Glutamatergic neuron (in vitro differentiated cells): ENCODE measurements around the gene GUCA2B. TPM values are rescaled to one million over a fixed set of nuclear protein-coding genes. Genes with fewer than 3 reads are reported as not detected.

Source experiments
- DNase-seq: peaks from one replicate; pipeline ENCODE4 v3.0.0; 2022
- H3K27ac Mint-ChIP-seq: one replicate; pipeline ENCODE4 v1.8.0; 2020; ENCODE audit warnings: mild to moderate bottlenecking, mixed read lengths, inconsistent platforms; ENCODE audit not compliant: unreplicated experiment
- H3K27me3 Mint-ChIP-seq: one replicate; pipeline ENCODE4 v1.8.0; 2020; ENCODE audit warnings: mild to moderate bottlenecking, moderate library complexity, mixed read lengths, inconsistent platforms; ENCODE audit not compliant: unreplicated experiment
- H3K36me3 Mint-ChIP-seq: one replicate; pipeline ENCODE4 v1.8.0; 2020; ENCODE audit warnings: mild to moderate bottlenecking, mixed read lengths, inconsistent platforms; ENCODE audit not compliant: unreplicated experiment
- H3K4me1 Mint-ChIP-seq: one replicate; pipeline ENCODE4 v1.8.0; 2020; ENCODE audit warnings: mild to moderate bottlenecking, low read depth, mixed read lengths, inconsistent platforms; ENCODE audit not compliant: unreplicated experiment
- H3K4me3 Mint-ChIP-seq: one replicate; pipeline ENCODE4 v1.8.0; 2020; ENCODE audit warnings: mild to moderate bottlenecking, mixed read lengths, inconsistent platforms; ENCODE audit not compliant: unreplicated experiment
- H3K9me3 Mint-ChIP-seq: one replicate; pipeline ENCODE4 v1.8.0; 2020; ENCODE audit warnings: mild to moderate bottlenecking, moderate library complexity, mixed read lengths, inconsistent platforms; ENCODE audit not compliant: unreplicated experiment
- CTCF ChIP-seq: fragments of 200-600 bp; sonication (generic); IDR thresholded peaks from one replicate; pipeline ENCODE4 v1.5.0; 2021; ENCODE audit not compliant: partially characterized antibody, unreplicated experiment
- total RNA-seq: library from RNA; stranded (reverse); fragmentation: NEBNext Ultra II Directional; extraction: Animal tissue kit (Norgen Biotek cat#: 25700); gene quantifications from one replicate; pipeline ENCODE4 v1.2.1, GENCODE V29; 2021; ENCODE audit not compliant: unreplicated experiment

Gene GUCA2B
- total RNA-seq, 1 donor from 2014 or later, result not detected

GRCh38 chr1:42133809-42134526, 19.2 kb upstream of the GUCA2B start:
- Mint-ChIP-seq H3K27me3 (peaks cover 4% of the 10 kb centered on the region), H3K36me3 (no peaks in the 10 kb centered on the region)

GRCh38 chr1:42135426-42135825, 17.8 kb upstream of the GUCA2B start:
- no peak overlapping the region for H3K27ac Mint-ChIP-seq
- no peaks in the 10 kb centered on the region for H3K36me3 Mint-ChIP-seq
- peaks cover 10% of the 10 kb centered on the region for H3K4me1 Mint-ChIP-seq
- H3K4me3 Mint-ChIP-seq, result no peak overlapping the region
- no peak for TF ChIP-seq CTCF
- peaks cover 4% of the 10 kb centered on the region for H3K27me3 Mint-ChIP-seq
- no peak for DNase-seq
- no peaks in the 10 kb centered on the region for H3K9me3 Mint-ChIP-seq

More at GRCh38 chr1:42133809-42134526, 19.2 kb upstream of the GUCA2B start:
- TF ChIP-seq CTCF, result no peak
- H3K4me3 Mint-ChIP-seq, result no peak overlapping the region
- H3K9me3 Mint-ChIP-seq, result no peaks in the 10 kb centered on the region
- no peak for DNase-seq
- no peak overlapping the region for H3K27ac Mint-ChIP-seq
- peaks cover 10% of the 10 kb centered on the region for H3K4me1 Mint-ChIP-seq

GRCh38 chr1:42136466-42136865, 16.7 kb upstream of the GUCA2B start:
- Mint-ChIP-seq H3K27ac (no peak overlapping the region), H3K4me3 (no peak overlapping the region), H3K9me3 (no peaks in the 10 kb centered on the region), H3K27me3 (peaks cover 4% of the 10 kb centered on the region), H3K36me3 (no peaks in the 10 kb centered on the region), H3K4me1 (peaks cover 10% of the 10 kb centered on the region)
- TF ChIP-seq CTCF, result no peak
- no peak for DNase-seq

GRCh38 chr1:42137766-42138165, 15.4 kb upstream of the GUCA2B start:
- Mint-ChIP-seq H3K27ac (no peak overlapping the region), H3K27me3 (peaks cover 4% of the 10 kb centered on the region), H3K4me3 (no peak overlapping the region), H3K4me1 (peaks cover 10% of the 10 kb centered on the region), H3K9me3 (no peaks in the 10 kb centered on the region), H3K36me3 (no peaks in the 10 kb centered on the region)
- TF ChIP-seq CTCF, result no peak
- peak; percentile 39 for DNase-seq

- Mint-ChIP-seq H3K9me3 (no peaks in the 10 kb centered on the region), H3K4me3 (no peak overlapping the region), H3K27me3 (peaks cover 4% of the 10 kb centered on the region), H3K36me3 (no peaks in the 10 kb centered on the region), H3K4me1 (peaks cover 10% of the 10 kb centered on the region), H3K27ac (no peak overlapping the region)
- TF ChIP-seq CTCF, result no peak
- DNase-seq, result no peak
Observed at GRCh38 chr1:42138586-42138985, 14.6 kb upstream of the GUCA2B start.
